Thoracic aorta (tissue), 2 donors: ENCODE measurements around the gene FMNL1. TPM values are rescaled to one million over a fixed set of nuclear protein-coding genes. Genes with fewer than 3 reads are reported as not detected.

Source experiments
- ATAC-seq: fragments of 150-250 bp; one replicate; pipeline ENCODE4 v1.8.0; 2017; ENCODE audit warnings: low read depth; ENCODE audit not compliant: insufficient number of reproducible peaks, low FRiP score
- DNase-seq: peaks from one replicate; pipeline ENCODE4 v3.0.0-alpha.2; 2020; ENCODE audit warnings: low spot score
- H3K27ac ChIP-seq, 2 donors: fragments of 200-600 bp; sonication (generic); 1 replicate in 1 of 2; 2 replicates in 1 of 2; pipeline ENCODE4 v1.5.1; 2016; ENCODE audit warnings: mild to moderate bottlenecking in 2 of 2, moderate library complexity in 2 of 2
- H3K27me3 ChIP-seq: fragments of 200-600 bp; sonication (generic); replicated peaks from 2 replicates; pipeline ENCODE4 v1.6.0; 2016; ENCODE audit warnings: mild to moderate bottlenecking; ENCODE audit not compliant: insufficient read depth
- H3K36me3 ChIP-seq: fragments of 200-600 bp; sonication (generic); one replicate; pipeline ENCODE4 v1.5.1; 2016
- H3K4me1 ChIP-seq, 2 donors: fragments of 200-600 bp; sonication (generic); 1 replicate in 1 of 2; 2 replicates in 1 of 2; pipeline versions ENCODE4 v1.5.1 to v1.6.0; 2016; ENCODE audit warnings: low read depth in 2 of 2, mild to moderate bottlenecking in 1 of 2; ENCODE audit not compliant: control insufficient read depth in 1 of 2
- H3K4me3 ChIP-seq: fragments of 200-600 bp; sonication (generic); 2 replicates; pipeline ENCODE4 v1.5.1; 2016; ENCODE audit warnings: mild to moderate bottlenecking
- H3K9me3 ChIP-seq: fragments of 200-600 bp; sonication (generic); 2 replicates; pipeline ENCODE4 v1.5.1; 2016
- CTCF ChIP-seq: fragments of 200-600 bp; sonication (generic); IDR thresholded peaks from one replicate; pipeline ENCODE4 v1.5.1; 2019; ENCODE audit warnings: antibody characterized with exemption
- total RNA-seq, 2 donors: library from RNA; depleted of rRNA; stranded (reverse); fragments of >200 nt; gene quantifications; one replicate each; pipeline versions ENCODE4 v1.1.0 to v1.2.3, GENCODE V29; 2016

FMNL1 gene
- total RNA-seq, 2 donors from 2014 or later = 31.4 to 37.2 TPM

- TF ChIP-seq CTCF = no peak
- H3K36me3 ChIP-seq = no peaks in the 10 kb centered on the region
- no peaks in the 10 kb centered on the region for H3K27me3 ChIP-seq
- DNase-seq (no peak), ATAC-seq (no peak)
- no peaks in the 10 kb centered on the region for H3K9me3 ChIP-seq
- H3K4me3 ChIP-seq = no peak overlapping the region
- H3K4me1 ChIP-seq = peaks cover 44 to 78% of the 10 kb centered on the region in 2 donors
- H3K27ac ChIP-seq = no peak overlapping the region
Measured at GRCh38 chr17:45290269-45290765, 68.6 kb downstream of the FMNL1 start.

- H3K4me1 ChIP-seq = peaks cover 52 to 88% of the 10 kb centered on the region in 2 donors
- H3K27me3 ChIP-seq = no peaks in the 10 kb centered on the region
- no peak overlapping the region for H3K4me3 ChIP-seq
- H3K27ac ChIP-seq = peak overlapping the region in 1 of 2 donors; percentile 16
- ATAC-seq (no peak), DNase-seq (no peak)
- H3K9me3 ChIP-seq = no peaks in the 10 kb centered on the region
- H3K36me3 ChIP-seq = no peaks in the 10 kb centered on the region
- no peak for TF ChIP-seq CTCF
Measured at GRCh38 chr17:45291171-45291805, 69.6 kb downstream of the FMNL1 start.

- Histone ChIP-seq H3K36me3 (no peaks in the 10 kb centered on the region), H3K27ac (peak overlapping the region; percentile 65 to 89), H3K27me3 (no peaks in the 10 kb centered on the region), H3K4me3 (no peak overlapping the region), H3K4me1 (peaks cover 57 to 95% of the 10 kb centered on the region in 2 donors), H3K9me3 (no peaks in the 10 kb centered on the region)
- TF ChIP-seq CTCF = no peak
- no peak for ATAC-seq
- DNase-seq = no peak
Measured at GRCh38 chr17:45292696-45293412, 71.2 kb downstream of the FMNL1 start.

- H3K27me3 ChIP-seq = no peaks in the 10 kb centered on the region
- DNase-seq = peak; percentile 82
- no peak for TF ChIP-seq CTCF
- H3K4me3 ChIP-seq = no peak overlapping the region
- no peaks in the 10 kb centered on the region for H3K9me3 ChIP-seq
- peaks cover 57 to 94% of the 10 kb centered on the region in 2 donors for H3K4me1 ChIP-seq
- peak; percentile 36 for ATAC-seq
- H3K27ac ChIP-seq = peak overlapping the region; percentile 65 to 89
- no peaks in the 10 kb centered on the region for H3K36me3 ChIP-seq
Measured at GRCh38 chr17:45293413-45294211, 71.9 kb downstream of the FMNL1 start.

GRCh38 chr17:45294506-45294905 is 72.8 kb downstream of the FMNL1 start:
- Histone ChIP-seq H3K4me1 (peaks cover 57 to 94% of the 10 kb centered on the region in 2 donors), H3K36me3 (no peaks in the 10 kb centered on the region), H3K27ac (peak overlapping the region; percentile 65 to 89), H3K4me3 (no peak overlapping the region), H3K9me3 (no peaks in the 10 kb centered on the region), H3K27me3 (no peaks in the 10 kb centered on the region)
- no peak for ATAC-seq
- DNase-seq = no peak
- TF ChIP-seq CTCF = peak; percentile 15
